Measurements from ENCODE around the gene HMX1. TPM values are rescaled to one million over a fixed set of nuclear protein-coding genes. Genes with fewer than 3 reads are reported as not detected.

The HMX1 gene
- total and polyA plus RNA-seq, 2 experiments from 2014 or later: not detected

DNA sequence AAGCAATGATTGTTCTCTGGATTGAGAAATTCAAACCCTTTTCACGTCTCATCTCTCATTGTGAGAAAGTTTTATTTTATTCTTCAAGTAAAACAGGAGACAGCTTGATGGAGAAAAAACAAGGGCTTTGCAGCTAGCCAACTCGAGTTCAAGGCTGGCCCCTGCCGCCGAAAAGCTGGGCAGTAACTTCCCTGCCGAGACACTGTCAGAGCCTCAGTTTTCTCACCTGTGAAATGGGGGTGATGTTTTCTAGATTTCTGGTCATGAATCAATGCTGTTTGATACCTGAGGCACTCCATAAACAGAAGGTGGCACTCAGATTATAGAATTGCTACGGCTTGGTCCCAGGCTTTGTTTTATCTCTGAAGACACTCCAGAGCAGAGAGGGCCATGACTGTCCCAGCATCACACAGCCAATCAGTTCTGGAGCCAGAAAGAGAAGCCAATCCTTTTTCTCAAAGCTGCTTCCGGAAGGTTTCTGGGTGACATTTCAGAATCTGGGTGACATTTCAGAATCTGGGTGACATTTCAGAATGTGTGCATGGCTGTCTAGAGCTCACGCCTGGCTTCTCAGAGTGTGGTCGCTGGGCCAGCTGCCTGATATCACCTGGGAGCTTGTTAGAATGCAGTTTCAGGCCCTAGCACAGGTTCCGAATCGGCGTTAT, 33.2 kb downstream of the HMX1 start:
- Histone ChIP-seq H3K9ac (no peak overlapping the region), H3F3A (ENCODE audit: insufficient read depth) (no peaks in the 10 kb centered on the region), H2AFZ (no peak overlapping the region), H3K4me3 (no peak overlapping the region), H3K27ac (no peak overlapping the region), H3K36me3 (ENCODE audit: low read depth) (no peaks in the 10 kb centered on the region), H3K9me3 (ENCODE audit: low read depth) (no peaks in the 10 kb centered on the region), H3K79me2 (ENCODE audit: insufficient read depth) (no peaks in the 10 kb centered on the region), H3K27me3 (replicated peaks; ENCODE audit: insufficient read depth) (0 out of 2 replicates have a peak, but pooled peaks cover 5% of the 10 kb centered on the region), H3K4me2 (ENCODE audit: unreplicated experiment) (no peak overlapping the region), H3K4me1 (ENCODE audit: insufficient read depth) (no peaks in the 10 kb centered on the region), H3K9me2 (ENCODE audit: insufficient read depth) (no peaks in the 10 kb centered on the region), H4K20me1 (ENCODE audit: insufficient read depth) (no peaks in the 10 kb centered on the region)
- no peak for TF ChIP-seq EZH2 (IDR thresholded peaks at IDR 0.05; ENCODE audit: insufficient read depth, poor library complexity, severe bottlenecking)
- TF ChIP-seq EZH2phosphoT487 (IDR thresholded peaks at IDR 0.05; ENCODE audit: insufficient read depth, low read depth): no peak
- in situ Hi-C loops (cut with MboI): no loop called here
- DNase-seq: no peak
- WGBS, 2 experiments (ENCODE audit: low coverage in 1 of 2, low lambda C conversion rate in 2 of 2, missing lambda C conversion rate in 2 of 2): 49 to 58% methylated on average over 12 of the region's 12 CpGs

DNA sequence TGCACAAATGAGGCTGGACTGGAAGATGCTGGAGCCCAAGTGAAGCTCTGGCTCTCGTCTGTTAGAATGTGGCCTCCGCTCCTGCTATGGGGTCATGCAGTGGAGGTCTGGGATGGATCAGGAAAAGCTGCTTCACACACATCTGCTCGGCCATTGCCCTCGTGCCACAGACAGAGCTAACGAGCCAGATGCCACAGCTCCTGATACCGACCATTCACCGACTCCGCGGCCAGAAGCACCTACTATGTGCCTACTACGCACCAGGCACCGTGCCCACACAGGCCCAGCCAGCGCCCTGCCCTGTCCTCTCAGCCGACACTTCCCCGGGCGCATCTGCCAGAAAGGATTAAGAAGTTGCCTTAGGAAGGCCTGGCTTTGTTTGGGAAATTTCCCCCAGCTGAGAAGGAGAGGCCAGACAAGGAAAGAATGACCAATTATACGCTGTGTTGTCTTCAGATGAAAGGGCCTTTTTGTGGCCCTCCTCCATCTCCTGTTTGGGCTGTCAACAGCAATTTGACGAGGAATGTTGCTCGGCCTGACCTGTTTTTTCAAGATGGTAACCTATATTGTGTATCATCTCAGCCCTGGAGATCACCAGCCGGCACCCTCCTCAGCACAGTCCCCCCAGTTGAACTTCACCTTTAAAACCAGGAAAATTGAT, 34.3 kb downstream of the HMX1 start:
- Histone ChIP-seq H3K4me1 (ENCODE audit: insufficient read depth) (no peaks in the 10 kb centered on the region), H4K20me1 (ENCODE audit: insufficient read depth) (no peaks in the 10 kb centered on the region), H3K79me2 (ENCODE audit: insufficient read depth) (no peaks in the 10 kb centered on the region), H3F3A (ENCODE audit: insufficient read depth) (no peaks in the 10 kb centered on the region), H3K36me3 (ENCODE audit: low read depth) (no peaks in the 10 kb centered on the region), H3K4me3 (no peak overlapping the region), H3K27me3 (replicated peaks; ENCODE audit: insufficient read depth) (peaks cover 12% of the 10 kb centered on the region), H3K9me2 (ENCODE audit: insufficient read depth) (no peaks in the 10 kb centered on the region), H3K9me3 (ENCODE audit: low read depth) (no peaks in the 10 kb centered on the region), H3K4me2 (ENCODE audit: unreplicated experiment) (no peak overlapping the region), H3K9ac (no peak overlapping the region), H3K27ac (no peak overlapping the region), H2AFZ (no peak overlapping the region)
- in situ Hi-C loops (cut with MboI): no loop called here
- no peak for DNase-seq
- TF ChIP-seq EZH2phosphoT487 (IDR thresholded peaks at IDR 0.05; ENCODE audit: insufficient read depth, low read depth) (no peak), EZH2 (IDR thresholded peaks at IDR 0.05; ENCODE audit: insufficient read depth, poor library complexity, severe bottlenecking) (no peak)
- 41 to 52% methylated on average over 19 of the region's 19 CpGs for WGBS, 2 experiments (ENCODE audit: low coverage in 1 of 2, low lambda C conversion rate in 2 of 2, missing lambda C conversion rate in 2 of 2)

DNA sequence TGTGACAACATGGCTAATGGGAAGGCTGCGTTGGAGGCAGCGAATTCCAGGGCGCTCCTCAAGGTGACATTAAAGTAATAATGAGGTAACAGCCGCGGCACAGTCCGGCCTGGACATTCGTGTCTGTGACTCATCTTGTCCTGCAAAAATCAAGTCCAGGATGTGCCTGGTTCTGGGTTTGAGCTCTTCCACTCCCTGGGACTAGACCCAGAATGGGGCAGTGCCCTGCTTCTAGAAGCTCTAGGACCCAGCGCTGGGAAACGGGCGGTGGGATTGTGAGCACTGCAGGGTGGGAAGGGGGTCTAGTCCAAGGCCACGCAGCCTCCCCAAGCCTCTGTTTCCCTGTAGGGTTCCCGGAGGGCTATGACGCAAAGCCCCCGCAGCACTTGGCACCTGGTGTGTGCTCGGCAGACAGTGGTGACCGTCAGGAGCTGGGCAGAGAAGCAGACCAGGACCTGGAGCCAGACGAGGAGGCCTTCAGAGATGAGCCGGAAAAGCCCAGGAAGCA, 34.9 kb downstream of the HMX1 start:
- in situ Hi-C loops (cut with MboI): no loop called here
- Histone ChIP-seq H2AFZ (no peak overlapping the region), H3K4me3 (no peak overlapping the region), H3K4me1 (ENCODE audit: insufficient read depth) (no peaks in the 10 kb centered on the region), H3K9me2 (ENCODE audit: insufficient read depth) (no peaks in the 10 kb centered on the region), H3K9ac (no peak overlapping the region), H3K27me3 (replicated peaks; ENCODE audit: insufficient read depth) (peaks cover 18% of the 10 kb centered on the region), H3K27ac (no peak overlapping the region), H4K20me1 (ENCODE audit: insufficient read depth) (no peaks in the 10 kb centered on the region), H3K4me2 (ENCODE audit: unreplicated experiment) (no peak overlapping the region), H3F3A (ENCODE audit: insufficient read depth) (no peaks in the 10 kb centered on the region), H3K36me3 (ENCODE audit: low read depth) (no peaks in the 10 kb centered on the region), H3K9me3 (ENCODE audit: low read depth) (no peaks in the 10 kb centered on the region), H3K79me2 (ENCODE audit: insufficient read depth) (no peaks in the 10 kb centered on the region)
- TF ChIP-seq EZH2phosphoT487 (IDR thresholded peaks at IDR 0.05; ENCODE audit: insufficient read depth, low read depth) (no peak), EZH2 (IDR thresholded peaks at IDR 0.05; ENCODE audit: insufficient read depth, poor library complexity, severe bottlenecking) (no peak)
- 66 to 70% methylated on average over 18 of the region's 18 CpGs for WGBS, 2 experiments (ENCODE audit: low coverage in 1 of 2, low lambda C conversion rate in 2 of 2, missing lambda C conversion rate in 2 of 2)
- no peak for DNase-seq

DNA sequence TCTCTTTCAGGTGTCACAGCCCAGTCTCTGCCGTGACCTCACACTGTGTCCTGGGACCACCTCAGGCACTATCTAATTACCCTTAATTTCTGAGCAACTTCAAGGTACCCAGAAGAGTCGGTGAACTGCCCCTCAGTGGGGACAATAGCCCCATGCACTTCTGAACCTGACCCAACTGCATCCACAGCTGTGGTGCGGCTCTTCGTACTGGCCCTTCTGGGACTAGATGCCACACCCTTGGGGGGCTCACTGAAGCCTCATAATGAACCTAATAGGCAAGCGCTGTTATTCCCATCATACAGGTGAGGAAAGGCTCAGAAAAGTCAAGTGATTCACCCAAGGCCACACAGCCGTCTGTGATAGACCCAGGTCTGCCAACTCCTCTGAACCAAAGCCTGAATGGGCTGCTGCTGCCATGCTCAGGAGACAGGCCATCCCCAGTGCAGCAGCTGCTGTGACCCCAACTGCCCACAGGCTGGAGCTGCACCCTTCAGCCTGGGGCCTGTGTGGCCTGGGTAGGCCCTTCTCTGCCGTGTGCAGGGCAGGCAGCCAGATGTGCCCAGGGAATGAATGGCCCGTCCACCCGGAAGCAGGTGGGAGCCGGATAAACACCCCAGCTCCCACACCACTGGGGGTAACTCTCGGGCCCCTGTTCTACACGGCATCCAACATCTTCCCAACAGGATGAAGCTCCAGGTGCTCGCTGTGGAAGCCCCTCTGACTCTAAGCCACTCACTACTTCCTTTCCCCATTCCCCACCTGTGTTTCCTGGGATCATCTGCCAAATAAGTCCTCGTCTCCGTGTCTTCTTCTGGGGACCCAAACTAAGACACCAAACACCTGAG, 35.9 kb downstream of the HMX1 start:
- Histone ChIP-seq H3K27ac (no peak overlapping the region), H3F3A (ENCODE audit: insufficient read depth) (no peaks in the 10 kb centered on the region), H3K9me3 (ENCODE audit: low read depth) (no peaks in the 10 kb centered on the region), H3K36me3 (ENCODE audit: low read depth) (no peaks in the 10 kb centered on the region), H3K27me3 (replicated peaks; ENCODE audit: insufficient read depth) (peaks cover 18% of the 10 kb centered on the region), H3K4me2 (ENCODE audit: unreplicated experiment) (no peak overlapping the region), H3K79me2 (ENCODE audit: insufficient read depth) (no peaks in the 10 kb centered on the region), H3K9me2 (ENCODE audit: insufficient read depth) (no peaks in the 10 kb centered on the region), H3K4me1 (ENCODE audit: insufficient read depth) (no peaks in the 10 kb centered on the region), H3K9ac (no peak overlapping the region), H4K20me1 (ENCODE audit: insufficient read depth) (no peaks in the 10 kb centered on the region), H3K4me3 (no peak overlapping the region), H2AFZ (no peak overlapping the region)
- in situ Hi-C loops (cut with MboI): no loop called here
- DNase-seq: no peak
- 54 to 56% methylated on average over 15 of the region's 15 CpGs for WGBS, 2 experiments (ENCODE audit: low coverage in 1 of 2, low lambda C conversion rate in 2 of 2, missing lambda C conversion rate in 2 of 2)
- TF ChIP-seq EZH2 (IDR thresholded peaks at IDR 0.05; ENCODE audit: insufficient read depth, poor library complexity, severe bottlenecking): no peak
- TF ChIP-seq EZH2phosphoT487 (IDR thresholded peaks at IDR 0.05; ENCODE audit: insufficient read depth, low read depth): no peak
